A549 (cell line): Measurements from ENCODE around the gene IGFBP4. TPM values are rescaled to one million over a fixed set of nuclear protein-coding genes. Genes with fewer than 3 reads are reported as not detected.

ENCODE experiments used
- ATAC-seq, 2 experiments: fragments of 200-7000 bp in 1 of 2; fragments of >200 bp in 1 of 2; cut with Nextera tagmentation in 1 of 2; cut with Tn5 transposase in 1 of 2; 3 replicates each; pipeline versions ENCODE4 v1.8.0 to v1.9.1; 2018 to 2020; ENCODE audit warnings: mild to moderate bottlenecking in 1 of 2, moderate library complexity in 1 of 2
- CTCF ChIA-PET: fragments of 300-600 bp; sonication (Branson Sonifier 250); formaldehyde crosslinking; extraction: SDS; loops from one replicate; lab custom pipeline; 2021; ENCODE audit warnings: antibody characterized with exemption, inconsistent platforms; lab: Yijun Ruan, JAX
- POLR2A ChIA-PET: fragments of 350-600 bp; formaldehyde crosslinking; extraction: SDS; loops from one replicate; lab custom pipeline; 2021; ENCODE audit warnings: antibody characterized with exemption, inconsistent platforms; lab: Yijun Ruan, JAX
- DNase-seq, 2 experiments: peaks; one replicate each; pipeline versions ENCODE4 v3.0.0 to v3.0.0-alpha.2; 2011 to 2016; ENCODE audit warnings: low read depth in 1 of 2, low spot score in 1 of 2
- FAIRE-seq: peaks from 2 replicates; lab custom pipeline; 2011; peaks lifted over from hg19 to GRCh38; lab: Jason Lieb, UNC
- H3K27ac ChIP-seq, 2 experiments: fragments of >200 bp; sonication (Bioruptor Twin); formaldehyde crosslinking; 3 replicates each; pipeline ENCODE4 v1.5.1; 2016 to 2017
- H3K4me1 ChIP-seq: fragments of >200 bp; sonication (Bioruptor Twin); formaldehyde crosslinking; 3 replicates; pipeline ENCODE4 v1.6.1; 2016
- H3K4me2 ChIP-seq: fragments of >200 bp; sonication (Bioruptor Twin); formaldehyde crosslinking; 3 replicates; pipeline ENCODE4 v1.6.1; 2016
- H3K4me3 ChIP-seq: fragments of >200 bp; sonication (Bioruptor Twin); formaldehyde crosslinking; 3 replicates; pipeline ENCODE4 v1.5.1; 2016
- H3K9me3 ChIP-seq: fragments of >200 bp; sonication (Bioruptor Twin); formaldehyde crosslinking; 3 replicates; pipeline ENCODE4 v1.6.1; 2016
- ATOH8 ChIP-seq: fragments of 250-450 bp; sonication (Bioruptor Pico); IDR thresholded peaks from 2 replicates; pipeline ENCODE4 v1.5.0; 2020; ENCODE audit warnings: low read depth, mild to moderate bottlenecking, moderate library complexity
- BCL3 ChIP-seq: fragments of >200 bp; sonication (Bioruptor Twin); formaldehyde crosslinking; IDR thresholded peaks from 3 replicates; pipeline ENCODE4 v1.6.1; 2016
- BHLHE40 ChIP-seq: IDR thresholded peaks from 2 replicates; pipeline ENCODE4 v1.6.1; 2012; ENCODE audit warnings: low read depth, low read length, inconsistent platforms
- CBX2 ChIP-seq: fragments of 200-600 bp; sonication (generic); IDR thresholded peaks from 2 replicates; pipeline ENCODE4 v1.6.1; 2016; ENCODE audit warnings: low read depth, mild to moderate bottlenecking, borderline replicate concordance
- CBX8 ChIP-seq: fragments of 200-600 bp; sonication (generic); IDR thresholded peaks from 2 replicates; pipeline ENCODE4 v1.6.1; 2016
- CEBPB ChIP-seq, 2 experiments: fragments of >200 bp in 1 of 2; sonication (Bioruptor Twin) in 1 of 2; formaldehyde crosslinking in 1 of 2; IDR thresholded peaks; 2 replicates each; pipeline ENCODE4 v1.6.1; 2012 to 2016
- CHD4 ChIP-seq: fragments of 200-600 bp; sonication (generic); IDR thresholded peaks from 2 replicates; pipeline ENCODE4 v1.6.1; 2016; ENCODE audit warnings: antibody characterized with exemption, mild to moderate bottlenecking, borderline replicate concordance
- EP300 ChIP-seq, 2 experiments: fragments of >200 bp; sonication (Bioruptor Twin); formaldehyde crosslinking; IDR thresholded peaks; 2 replicates in 1 of 2; 3 replicates in 1 of 2; pipeline ENCODE4 v1.6.1; 2016 to 2017
- FOSL2 ChIP-seq, 2 experiments: fragments of 450-650 bp in 1 of 2; fragments of >200 bp in 1 of 2; sonication (Bioruptor Twin) in 1 of 2; formaldehyde crosslinking; IDR thresholded peaks; 2 replicates each; pipeline versions ENCODE4 v1.5.0 to v1.6.1; 2016 to 2020; ENCODE audit warnings: mild to moderate bottlenecking in 1 of 2, moderate library complexity in 1 of 2
- FOXS1 ChIP-seq: fragments of 250-450 bp; sonication (Bioruptor Pico); IDR thresholded peaks from 2 replicates; pipeline ENCODE4 v1.5.0; 2020; ENCODE audit warnings: mild to moderate bottlenecking, moderate library complexity
- GATA3 ChIP-seq: IDR thresholded peaks from 2 replicates; pipeline ENCODE4 v1.6.1; 2012; ENCODE audit warnings: borderline replicate concordance
- HDAC2 ChIP-seq: fragments of 200-600 bp; sonication (generic); IDR thresholded peaks from 2 replicates; pipeline ENCODE4 v1.6.1; 2016
- HOXB5 ChIP-seq: fragments of 250-450 bp; sonication (Bioruptor Pico); IDR thresholded peaks from 2 replicates; pipeline ENCODE4 v1.5.0; 2020; ENCODE audit warnings: mild to moderate bottlenecking, moderate library complexity
- JUNB ChIP-seq: fragments of >200 bp; sonication (Bioruptor Twin); formaldehyde crosslinking; IDR thresholded peaks from 2 replicates; pipeline ENCODE4 v1.6.1; 2016
- KDM5A ChIP-seq: fragments of 200-600 bp; sonication (generic); IDR thresholded peaks from 2 replicates; pipeline ENCODE4 v1.6.1; 2016; ENCODE audit warnings: antibody characterized with exemption, mild to moderate bottlenecking
- MAFK ChIP-seq: fragments of 450-650 bp; IDR thresholded peaks from 2 replicates; pipeline ENCODE4 v1.6.1; 2014; ENCODE audit not compliant: partially characterized antibody
- MYC ChIP-seq: IDR thresholded peaks from 2 replicates; pipeline ENCODE4 v1.6.1; 2012; ENCODE audit warnings: mild to moderate bottlenecking, inconsistent platforms, low read length, improper control_type of control experiment, borderline replicate concordance
- POLR2AphosphoS2 ChIP-seq: conservative IDR thresholded peaks from 2 replicates; pipeline ENCODE4 v1.6.1; 2012; ENCODE audit warnings: low read length, improper control_type of control experiment, inconsistent platforms
- RARB ChIP-seq: fragments of 250-450 bp; sonication (Bioruptor Pico); IDR thresholded peaks from 2 replicates; pipeline ENCODE4 v1.8.0; 2021; ENCODE audit warnings: mild to moderate bottlenecking, moderate library complexity
- RCOR1 ChIP-seq: fragments of 150-350 bp; IDR thresholded peaks from 2 replicates; pipeline ENCODE4 v1.6.1; 2014; ENCODE audit warnings: antibody characterized with exemption, low read length, low read depth
- REST ChIP-seq: fragments of 200-600 bp; sonication (generic); IDR thresholded peaks from 2 replicates; pipeline ENCODE4 v1.6.1; 2016; ENCODE audit warnings: antibody characterized with exemption, mild to moderate bottlenecking, moderate library complexity
- RFX5 ChIP-seq: fragments of 450-650 bp; IDR thresholded peaks from 2 replicates; pipeline ENCODE4 v1.7.1; 2014; ENCODE audit warnings: antibody characterized with exemption, mild to moderate bottlenecking, moderate library complexity
- RNF2 ChIP-seq: fragments of 200-600 bp; sonication (generic); IDR thresholded peaks from 2 replicates; pipeline ENCODE4 v1.6.1; 2016; ENCODE audit warnings: low read depth, mild to moderate bottlenecking, antibody characterized with exemption, moderate library complexity, borderline replicate concordance
- SMC3 ChIP-seq: fragments of >200 bp; sonication (Bioruptor Twin); formaldehyde crosslinking; IDR thresholded peaks from 3 replicates; pipeline ENCODE4 v1.6.1; 2018; ENCODE audit warnings: inconsistent platforms
- ZC3H11A ChIP-seq: fragments of 450-650 bp; IDR thresholded peaks from 2 replicates; pipeline ENCODE4 v1.6.1; 2014; ENCODE audit warnings: antibody characterized with exemption, mild to moderate bottlenecking
- ZNF302 ChIP-seq: fragments of 250-450 bp; sonication (Bioruptor Pico); IDR thresholded peaks from 2 replicates; pipeline ENCODE4 v1.9.0; 2021; ENCODE audit warnings: inconsistent platforms, mild to moderate bottlenecking, moderate library complexity
- ZSCAN20 ChIP-seq: fragments of 250-450 bp; sonication (Bioruptor Pico); IDR thresholded peaks from 2 replicates; pipeline ENCODE4 v1.8.0; 2022; ENCODE audit warnings: mild to moderate bottlenecking, moderate library complexity
- WGBS: methylation state at CpG from one replicate; pipeline ENCODE4 v1.1.6; 2017; ENCODE audit errors: missing lambda C conversion rate; 5-methylcytosine and 5-hydroxymethylcytosine counted together
- polyA plus RNA-seq, 4 experiments: library from polyadenylated mRNA; depleted of rRNA in 3 of 4; stranded (reverse); fragments of >200 nt; fragmentation: RNase III in 1 of 4; extraction: RNeasy Plus Mini Kit Qiagen cat#74134 plus additional on column Dnase treatment in 1 of 4; gene quantifications; 2 replicates in 3 of 4; 3 replicates in 1 of 4; pipeline ENCODE4 v1.2.3, GENCODE V29; 2011 to 2017
- TF ChIP-seq, protein P1 (sequence below): IDR thresholded peaks from 2 replicates; pipeline ENCODE4 v1.6.1; 2012
- TF ChIP-seq, protein P2 (sequence below): IDR thresholded peaks from 2 replicates; pipeline ENCODE4 v1.6.1; 2012

The IGFBP4 gene
- polyA plus RNA-seq, 2 of the 4 experiments (the other 2 are of a cell fraction) = 1,080 to 1,829 TPM

DNA sequence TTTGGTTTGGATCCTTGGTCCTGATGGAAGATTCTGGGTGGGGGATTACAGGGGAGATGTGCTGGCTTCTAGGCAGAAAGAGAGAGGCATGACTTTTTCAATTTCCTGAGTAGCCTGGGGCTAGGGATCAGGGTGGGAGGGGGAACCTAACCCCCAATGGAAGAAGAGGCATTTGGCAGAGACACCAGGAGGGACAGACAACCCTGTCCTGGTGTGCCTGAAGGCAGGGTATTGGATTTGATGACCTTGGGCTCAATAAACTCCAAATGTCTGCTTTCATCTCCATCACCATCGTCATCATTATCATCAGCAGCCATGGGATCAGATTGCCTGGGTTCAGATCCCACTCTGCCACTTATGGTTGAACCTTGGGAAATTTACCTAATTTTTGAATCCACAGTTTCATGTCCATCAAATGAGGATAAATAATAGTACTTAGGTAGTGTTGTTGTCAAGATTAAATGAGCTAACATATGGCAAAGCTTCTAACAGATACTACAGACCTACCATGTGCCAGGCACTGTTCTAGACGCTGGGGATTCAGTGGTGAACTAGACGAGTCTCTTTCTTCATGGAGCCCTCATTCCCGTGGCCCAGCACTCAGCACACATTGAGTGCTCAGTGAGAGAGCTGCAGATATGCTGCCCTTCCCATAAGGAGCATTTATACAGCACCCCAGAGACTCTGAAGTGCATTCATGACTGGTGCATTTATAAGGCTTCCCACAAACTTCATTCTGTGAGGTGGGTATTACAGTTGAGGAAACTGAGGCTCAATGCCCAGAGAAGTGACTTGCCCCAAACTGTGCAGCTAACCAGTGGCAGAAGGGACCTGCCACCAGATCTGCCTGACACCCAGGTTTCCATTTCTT lies 26.8 kb downstream of the IGFBP4 start (continued):
- TF ChIP-seq ZNF302 (CRISPR knock-in tag) (no peak), KDM5A (no peak), SMC3 (no peak), MAFK (no peak), MYC (no peak), RFX5 (no peak), HOXB5 (CRISPR knock-in tag) (0 out of 2 replicates have a peak, but pooled peaks have one; percentile 30), CBX2 (no peak), CBX8 (no peak), HDAC2 (no peak)
- TF ChIP-seq, protein P1, sequence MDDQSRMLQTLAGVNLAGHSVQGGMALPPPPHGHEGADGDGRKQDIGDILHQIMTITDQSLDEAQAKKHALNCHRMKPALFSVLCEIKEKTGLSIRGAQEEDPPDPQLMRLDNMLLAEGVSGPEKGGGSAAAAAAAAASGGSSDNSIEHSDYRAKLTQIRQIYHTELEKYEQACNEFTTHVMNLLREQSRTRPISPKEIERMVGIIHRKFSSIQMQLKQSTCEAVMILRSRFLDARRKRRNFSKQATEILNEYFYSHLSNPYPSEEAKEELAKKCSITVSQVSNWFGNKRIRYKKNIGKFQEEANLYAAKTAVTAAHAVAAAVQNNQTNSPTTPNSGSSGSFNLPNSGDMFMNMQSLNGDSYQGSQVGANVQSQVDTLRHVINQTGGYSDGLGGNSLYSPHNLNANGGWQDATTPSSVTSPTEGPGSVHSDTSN = peak; percentile 21; the same call in 1 of the 2 replicates

DNA sequence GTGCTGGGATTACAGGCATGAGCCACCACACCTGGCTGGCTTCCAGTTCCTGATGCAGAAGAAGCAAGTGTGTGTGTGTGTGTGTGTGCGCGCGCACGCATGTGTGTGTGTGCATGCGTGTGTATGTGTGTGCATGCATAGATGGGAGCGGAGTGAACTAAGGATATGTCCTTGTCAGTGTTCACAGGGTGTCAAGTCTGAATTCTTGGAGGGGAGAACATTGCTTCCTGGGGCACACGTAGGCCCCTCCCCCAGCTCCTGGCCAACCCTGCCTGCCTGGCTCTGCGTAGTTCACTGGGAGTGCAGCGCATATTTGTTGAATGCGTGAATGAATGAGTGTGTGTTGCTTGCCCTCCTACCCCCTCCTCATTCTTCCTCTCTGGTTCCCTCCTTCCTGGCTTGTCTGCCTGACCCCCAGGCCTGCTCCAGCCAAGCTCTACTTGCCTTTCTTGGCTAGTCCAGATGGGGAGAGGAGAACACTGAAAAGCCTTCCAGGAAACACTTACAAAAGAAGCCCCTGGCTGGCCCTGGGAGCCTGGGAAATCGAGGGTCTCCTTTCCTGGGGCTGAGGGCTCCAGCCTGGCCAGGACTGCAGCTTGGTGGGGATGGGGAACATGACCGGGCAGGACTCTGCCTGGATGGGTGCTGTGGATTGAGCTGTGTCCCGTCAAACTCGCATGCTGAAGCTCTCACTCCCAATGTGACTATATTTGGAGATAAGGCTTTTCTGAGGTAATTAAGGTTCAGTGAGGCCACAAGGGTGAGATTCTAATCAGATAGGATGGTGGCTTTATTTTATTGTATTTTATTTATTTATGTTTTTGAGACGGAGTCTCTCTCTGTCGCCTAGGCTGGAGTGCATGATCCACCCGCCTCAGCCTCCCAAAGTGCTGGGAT lies 27.9 kb downstream of the IGFBP4 start:
- ChIA-PET CTCF (interaction anchor here (0.6 to 37.5 kb wide), 17 partner anchors 11 to 115 kb away, joined by 3 to 822 read pairs (median 5); partner anchors contain the start of gene IGFBP4), POLR2A (interaction anchor here (0.5 to 12.0 kb wide), 18 partner anchors 9 to 420 kb away, joined by 3 to 177 read pairs (median 4); no protein-coding TSS in a partner anchor)
- Histone ChIP-seq H3K4me3 (no peak overlapping the region), H3K27ac (peak overlapping the region; percentile 96 to 97), H3K4me1 (peaks cover 68% of the 10 kb centered on the region), H3K4me2 (peak overlapping the region; percentile 47), H3K9me3 (no peaks in the 10 kb centered on the region)
- FAIRE-seq = peak; percentile 87
- ATAC-seq = peak; percentile 21 to 42
- 49% methylated on average over 17 of the region's 17 CpGs for WGBS
- DNase-seq = peak in 1 of 2 experiments; percentile 93
- TF ChIP-seq FOXS1 (no peak), RARB (peak; percentile 91; the same call in 1 of the 2 replicates), POLR2AphosphoS2 (peak; percentile 99), KDM5A (no peak), GATA3 (peak; percentile 66; the same call in 1 of the 2 replicates), ZC3H11A (no peak), BHLHE40 (no peak), REST (peak; percentile 1; the same call in 1 of the 2 replicates), EP300 (IDR thresholded peaks at IDR 0.05) (peak in 1 of 2 experiments; percentile 44; a peak in 2 of 5 replicates), BCL3 (peak; percentile 9; the same call in 2 of the 3 replicates), JUNB (no peak), HOXB5 (CRISPR knock-in tag) (no peak), CEBPB (IDR thresholded peaks at IDR 0.05) (no peak), RCOR1 (0 out of 2 replicates have a peak, but pooled peaks have one; percentile 2), ZSCAN20 (CRISPR knock-in tag) (peak; percentile 53; the same call in 1 of the 2 replicates), FOSL2 (IDR thresholded peaks at IDR 0.05) (no peak), FOSL2 (CRISPR knock-in tag; IDR thresholded peaks at IDR 0.05) (peak; percentile 55), RNF2 (no peak), CHD4 (no peak), ATOH8 (CRISPR knock-in tag) (peak; percentile 76; the same call in 1 of the 2 replicates)
- TF ChIP-seq, protein P2, sequence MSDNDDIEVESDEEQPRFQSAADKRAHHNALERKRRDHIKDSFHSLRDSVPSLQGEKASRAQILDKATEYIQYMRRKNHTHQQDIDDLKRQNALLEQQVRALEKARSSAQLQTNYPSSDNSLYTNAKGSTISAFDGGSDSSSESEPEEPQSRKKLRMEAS = peak; percentile 85
